ENCODE results near the gene INO80.

GRCh38 chr15:40984406-40984805 is 131.7 kb downstream of the INO80 start:
- TF ChIP-seq, protein P1, sequence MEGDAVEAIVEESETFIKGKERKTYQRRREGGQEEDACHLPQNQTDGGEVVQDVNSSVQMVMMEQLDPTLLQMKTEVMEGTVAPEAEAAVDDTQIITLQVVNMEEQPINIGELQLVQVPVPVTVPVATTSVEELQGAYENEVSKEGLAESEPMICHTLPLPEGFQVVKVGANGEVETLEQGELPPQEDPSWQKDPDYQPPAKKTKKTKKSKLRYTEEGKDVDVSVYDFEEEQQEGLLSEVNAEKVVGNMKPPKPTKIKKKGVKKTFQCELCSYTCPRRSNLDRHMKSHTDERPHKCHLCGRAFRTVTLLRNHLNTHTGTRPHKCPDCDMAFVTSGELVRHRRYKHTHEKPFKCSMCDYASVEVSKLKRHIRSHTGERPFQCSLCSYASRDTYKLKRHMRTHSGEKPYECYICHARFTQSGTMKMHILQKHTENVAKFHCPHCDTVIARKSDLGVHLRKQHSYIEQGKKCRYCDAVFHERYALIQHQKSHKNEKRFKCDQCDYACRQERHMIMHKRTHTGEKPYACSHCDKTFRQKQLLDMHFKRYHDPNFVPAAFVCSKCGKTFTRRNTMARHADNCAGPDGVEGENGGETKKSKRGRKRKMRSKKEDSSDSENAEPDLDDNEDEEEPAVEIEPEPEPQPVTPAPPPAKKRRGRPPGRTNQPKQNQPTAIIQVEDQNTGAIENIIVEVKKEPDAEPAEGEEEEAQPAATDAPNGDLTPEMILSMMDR (conservative IDR thresholded peaks at IDR 0.05; ENCODE audit: low read length), result no peak
- no peak for TF ChIP-seq EZH2phosphoT487 (IDR thresholded peaks at IDR 0.05; ENCODE audit: borderline replicate concordance)

Measured in Loucy (cell line).